GM18873 (cell line): ENCODE data around the gene RTTN.
"Not testable (repeated sequence)": the region's sequence is repeated elsewhere in the genome, so short reads cannot be mapped to it uniquely, and the experiment has no call there.

ENCODE experiments used
- ATAC-seq: cut with Tn5 transposase; IDR thresholded peaks from one replicate; pipeline ENCODE4 v1.9.1; 2021; ENCODE audit warnings: mild to moderate bottlenecking, moderate library complexity, moderate number of reproducible peaks; ENCODE audit not compliant: unreplicated experiment, low FRiP score

The RTTN gene, protein sequence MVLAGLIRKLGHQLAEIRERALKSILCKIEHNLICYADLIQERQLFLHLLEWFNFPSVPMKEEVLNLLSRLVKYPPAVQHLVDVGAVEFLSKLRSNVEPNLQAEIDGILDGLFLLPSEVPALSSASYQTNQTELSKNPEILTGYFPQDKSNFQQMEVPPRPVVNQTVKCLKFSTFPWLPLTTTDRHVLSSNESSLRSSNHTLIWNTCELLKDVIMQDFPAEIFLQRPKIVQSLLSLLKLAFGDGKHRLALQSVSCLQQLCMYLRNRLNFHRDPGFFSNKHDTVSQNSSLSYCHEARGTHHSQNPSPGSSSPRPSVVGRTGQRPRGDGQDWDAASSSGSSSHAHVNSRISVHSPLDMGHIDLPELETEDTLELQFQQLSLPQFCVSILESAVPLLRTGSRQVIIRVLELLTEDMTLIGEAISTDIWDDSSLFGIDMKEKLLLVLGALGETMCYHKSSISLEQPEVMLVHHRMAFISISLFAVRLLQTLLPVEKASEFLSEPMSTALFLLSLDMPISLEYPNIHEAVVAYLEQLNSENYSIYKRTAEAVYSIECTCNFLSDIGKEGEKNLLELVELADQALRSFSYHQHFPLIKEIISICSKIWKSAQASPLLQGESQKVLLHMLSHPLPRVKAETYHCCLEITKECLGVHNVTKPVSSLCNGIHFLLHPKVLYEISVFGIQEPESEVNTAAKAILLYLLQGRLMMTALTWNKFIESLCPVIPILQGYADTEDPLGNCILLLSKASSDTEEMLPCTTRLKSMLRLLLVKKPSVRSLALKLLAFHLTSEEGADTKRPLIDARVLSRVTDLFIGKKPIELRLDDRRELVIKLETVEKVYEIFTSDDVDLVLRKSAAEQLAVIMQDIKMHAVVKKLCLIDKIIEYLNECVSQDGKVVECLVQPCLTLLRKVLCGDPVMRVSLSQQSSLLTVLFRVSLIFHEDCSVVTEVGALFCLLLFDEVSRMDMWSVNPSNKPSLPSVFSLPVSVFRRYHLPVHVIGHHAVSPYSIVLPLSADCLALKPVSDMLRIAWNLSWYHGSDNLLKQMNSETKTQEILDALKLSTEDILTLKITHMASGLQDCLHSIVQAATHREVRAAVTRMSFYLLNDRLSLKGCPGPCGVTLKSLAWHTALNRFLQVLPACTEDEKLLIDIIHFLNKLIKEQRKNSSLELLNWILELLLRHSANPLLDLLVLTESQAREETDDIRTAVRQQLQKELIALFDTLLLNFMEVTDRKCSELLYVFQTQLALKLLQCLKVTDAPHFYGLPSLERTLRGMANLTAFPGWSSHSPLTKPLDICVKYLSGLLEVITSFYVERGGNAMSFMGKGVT (N-terminal part only)

DNA sequence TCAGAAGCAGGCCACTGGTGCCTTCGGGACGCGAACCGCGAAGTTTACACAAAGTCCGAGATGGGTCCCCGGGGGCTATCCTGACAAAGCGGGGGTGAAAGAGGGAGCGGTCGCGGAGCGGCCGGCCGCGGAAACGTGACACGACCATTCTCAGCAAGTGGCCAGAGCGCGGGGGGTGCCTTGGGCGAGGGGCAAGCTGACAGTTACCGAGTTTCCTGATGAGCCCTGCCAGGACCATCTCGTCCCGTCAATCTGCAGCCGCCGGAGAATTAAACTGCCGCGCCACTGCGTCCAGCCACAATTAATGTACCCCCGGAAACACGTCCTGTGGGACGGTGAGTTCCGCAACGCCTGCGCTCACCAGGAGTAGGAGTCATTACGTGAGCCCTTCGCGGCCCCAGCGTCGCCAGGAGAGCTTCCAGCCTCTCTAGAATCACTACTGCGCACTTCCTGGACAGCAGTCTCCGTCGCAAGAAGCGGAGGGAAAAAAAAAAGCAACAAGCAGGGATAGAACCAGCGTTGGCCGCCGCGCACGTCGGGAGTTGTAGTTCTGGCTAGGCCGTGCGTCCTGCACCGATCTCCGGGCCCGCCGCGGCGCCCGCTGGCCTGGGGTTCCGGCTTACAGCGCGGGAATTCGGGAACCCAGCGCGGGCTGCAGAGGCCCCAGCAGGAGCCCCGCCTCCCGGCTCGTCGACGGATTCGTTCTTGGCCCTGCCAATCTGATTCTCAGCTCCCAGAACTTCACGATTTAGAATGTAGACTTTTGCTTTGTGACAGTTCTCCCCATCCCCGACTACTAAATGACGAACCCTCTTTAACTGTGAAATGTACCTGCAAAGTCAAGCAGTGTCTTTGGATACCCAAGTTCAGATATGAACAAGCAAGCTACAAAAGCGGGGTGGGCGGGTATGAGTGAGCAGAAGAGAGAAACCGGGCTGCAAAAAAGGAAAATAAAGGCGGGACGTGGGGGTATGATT is at the start of gene RTTN:
Gene RTTN, minus strand, starts transcription at position 267 of the 977 bp plus-strand sequence. Its CDS starts 29 bp downstream, at position 238.
- ATAC-seq: peak; percentile 91

DNA sequence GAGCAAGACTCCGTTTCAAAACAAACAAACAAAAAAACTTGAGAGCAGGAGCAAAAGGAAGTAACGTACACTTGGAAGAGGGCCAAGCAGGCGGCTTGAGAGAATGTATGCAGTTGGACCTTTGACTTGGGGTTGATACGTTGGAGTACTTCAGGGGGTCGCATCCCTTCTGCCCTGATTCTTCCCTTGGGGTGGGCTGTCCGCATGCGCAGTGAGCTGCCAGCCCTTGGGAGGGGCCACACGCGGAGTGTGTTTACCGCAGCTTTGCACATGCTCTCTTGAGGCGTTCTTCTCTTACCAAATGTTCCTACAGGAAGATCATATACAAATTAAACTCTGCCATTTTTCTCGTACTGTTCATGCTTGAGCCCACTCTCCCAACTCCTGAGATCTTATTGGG is 45.3 kb upstream of the RTTN start:
- ATAC-seq: no peak

DNA sequence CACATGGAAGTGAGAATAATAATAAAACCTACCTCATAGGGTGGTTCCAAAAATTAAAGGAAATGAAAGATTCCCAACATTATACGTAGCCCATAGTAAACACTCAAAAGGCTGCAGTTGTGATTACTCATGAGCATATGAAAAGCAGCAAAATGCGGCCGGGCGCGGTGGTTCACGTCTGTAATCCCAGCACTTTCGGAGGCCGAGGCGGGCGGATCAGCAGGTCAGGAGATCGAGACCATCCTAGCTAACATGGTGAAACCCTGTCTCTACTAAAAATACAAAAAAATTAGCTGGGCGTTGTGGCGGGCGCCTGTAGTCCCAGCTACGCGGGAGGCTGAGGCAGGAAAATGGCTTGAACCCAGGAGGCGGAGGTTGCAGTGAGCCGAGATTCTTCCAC is 44.4 kb upstream of the RTTN start:
- ATAC-seq: not testable (repeated sequence)

- no peak for ATAC-seq
Observed at GRCh38 chr18:70249118-70249517, 43.6 kb upstream of the RTTN start.

- ATAC-seq: no peak
Observed at GRCh38 chr18:70246061-70246466, 40.6 kb upstream of the RTTN start.

DNA sequence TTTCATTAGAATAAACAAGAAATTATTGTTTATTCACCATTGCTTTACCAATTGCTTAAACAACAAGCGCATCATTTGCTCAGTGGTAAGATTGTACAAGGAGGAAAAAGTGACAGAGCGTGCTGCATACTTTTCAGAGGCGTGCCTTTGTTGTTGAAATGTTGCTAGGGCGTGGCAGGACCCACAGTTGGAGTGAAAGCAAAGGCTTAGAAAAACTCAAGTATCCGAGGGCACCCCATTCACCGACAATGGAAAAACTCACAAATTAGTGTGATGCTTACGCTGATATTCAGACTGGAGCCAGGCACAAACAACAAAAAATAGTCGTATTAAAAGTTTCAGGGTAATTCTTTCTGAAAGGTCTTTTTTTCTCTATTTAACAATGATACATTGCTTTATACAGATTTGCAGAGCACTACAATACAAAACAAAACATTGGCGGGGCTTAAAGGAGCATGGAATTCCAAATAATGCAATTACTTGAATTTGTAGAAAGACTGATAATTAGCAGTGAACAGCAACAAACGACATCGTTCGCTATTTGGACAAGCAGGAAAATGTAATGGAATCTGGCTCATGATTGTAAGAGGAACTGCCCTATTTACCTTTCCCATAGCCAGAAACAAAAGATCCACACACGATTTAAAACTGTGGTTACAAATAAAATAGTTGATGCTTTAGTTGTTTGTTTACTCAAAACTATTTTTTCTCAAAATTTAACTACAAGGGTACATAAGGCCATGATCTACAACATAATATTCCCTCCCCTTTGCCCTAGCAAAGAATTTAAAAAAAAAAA is 37.8 kb upstream of the RTTN start:
- no peak for ATAC-seq

- ATAC-seq: not testable (repeated sequence)
Observed at GRCh38 chr18:70236921-70237320, 31.4 kb upstream of the RTTN start.

GRCh38 chr18:70235478-70235877 is 30.0 kb upstream of the RTTN start:
- ATAC-seq: no peak

GRCh38 chr18:70234667-70235459 is 29.4 kb upstream of the RTTN start:
- ATAC-seq: no peak

GRCh38 chr18:70233974-70234373 is 28.5 kb upstream of the RTTN start:
- ATAC-seq: no peak

GRCh38 chr18:70232261-70232660 is 26.8 kb upstream of the RTTN start:
- ATAC-seq: no peak

GRCh38 chr18:70229639-70230038 is 24.2 kb upstream of the RTTN start:
- no peak for ATAC-seq

DNA sequence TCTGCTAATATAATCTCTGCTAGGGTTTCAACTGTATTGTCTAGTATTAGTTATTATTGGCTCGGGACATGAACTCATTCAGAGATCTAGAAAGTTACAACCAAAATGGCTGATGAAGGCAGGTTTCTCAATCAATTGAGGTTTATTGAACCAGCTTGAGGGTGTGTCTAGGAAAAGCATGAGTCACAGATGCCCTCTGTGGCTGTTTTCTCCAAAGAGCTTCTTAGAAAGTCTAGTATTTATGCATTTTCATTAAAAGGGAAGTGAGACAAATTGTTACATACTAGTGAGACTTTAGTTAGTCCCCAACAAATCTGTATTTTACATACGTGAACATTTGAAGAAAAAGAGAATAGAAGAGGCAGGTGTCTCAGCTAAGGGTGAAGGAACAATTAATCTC is 23.0 kb upstream of the RTTN start:
- no peak for ATAC-seq

- ATAC-seq: no peak
Observed at GRCh38 chr18:70227438-70227837, 22.0 kb upstream of the RTTN start.

GRCh38 chr18:70221915-70222278 is 16.4 kb upstream of the RTTN start:
- ATAC-seq: no peak

- ATAC-seq: no peak
Observed at GRCh38 chr18:70221156-70221914, 15.8 kb upstream of the RTTN start.

GRCh38 chr18:70220628-70221027 is 15.1 kb upstream of the RTTN start:
- no peak for ATAC-seq
